ENCODE data around the gene ENTREP3.

Gene ENTREP3

GRCh38 chr1:155279268-155279667, 24.0 kb upstream of the ENTREP3 start:
- DNase-seq (ENCODE audit: low spot score) (no peak), FAIRE-seq (no peak)

DNA sequence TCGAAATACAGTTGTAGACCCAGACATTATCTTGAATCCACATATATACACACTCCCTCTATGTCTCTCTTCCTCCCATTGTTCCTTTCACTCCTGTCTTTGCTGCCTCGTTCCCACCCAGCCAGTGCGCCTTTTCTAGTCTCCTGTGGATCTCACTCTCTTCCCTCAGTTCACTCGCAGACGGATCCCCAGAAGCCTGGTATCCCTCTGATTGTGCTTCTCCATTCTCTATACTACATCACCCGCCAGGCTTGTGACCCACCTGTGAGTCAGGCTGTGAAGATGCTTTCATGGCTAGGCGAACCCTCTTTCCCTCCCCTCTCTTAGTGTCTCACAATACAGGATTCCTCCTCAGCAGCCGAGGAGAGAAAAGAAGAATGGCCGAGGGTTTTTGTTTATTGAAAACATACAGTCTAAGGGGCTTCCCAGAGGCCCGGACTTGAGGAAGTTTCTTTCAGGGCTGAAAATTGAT, 23.4 kb upstream of the ENTREP3 start:
- DNase-seq (ENCODE audit: low spot score) = no peak
- FAIRE-seq = no peak

DNA sequence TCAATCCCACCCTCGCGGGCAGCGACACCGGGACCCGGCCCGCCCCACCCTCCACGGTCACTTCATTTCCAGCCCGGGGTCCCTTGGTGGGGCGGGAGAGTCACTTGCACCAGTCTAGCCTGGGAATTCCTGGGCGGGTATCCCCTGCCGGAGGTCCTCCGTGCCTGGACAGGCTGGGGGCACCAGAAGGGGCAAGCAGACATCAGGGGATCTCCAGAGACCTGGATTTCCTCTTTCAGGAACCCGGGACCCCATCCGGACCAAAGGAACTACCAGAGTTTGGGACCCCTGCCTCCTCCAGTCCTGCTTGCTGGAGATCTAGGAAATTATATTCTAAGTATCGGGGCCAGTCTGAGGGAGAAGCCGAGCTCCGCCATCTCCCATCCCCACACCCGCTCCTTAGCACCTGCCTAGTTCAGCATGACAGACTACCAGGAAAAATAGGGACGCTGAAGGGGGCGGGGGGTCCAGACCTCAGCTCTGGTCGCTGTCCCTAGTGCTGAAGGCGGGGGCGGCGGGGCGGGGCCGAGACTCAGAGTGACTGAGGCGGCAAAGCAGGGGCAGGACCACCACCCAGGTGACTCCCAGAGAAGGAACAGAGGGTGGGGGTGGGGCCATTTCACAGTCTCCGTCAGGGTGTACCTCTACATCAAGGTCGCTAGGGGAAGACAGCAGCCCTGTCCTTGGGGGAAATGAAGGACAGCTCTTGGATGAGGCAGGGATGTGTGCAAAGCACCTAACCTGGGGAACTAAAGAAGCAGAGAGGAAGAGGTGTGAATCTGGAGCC, 22.8 kb upstream of the ENTREP3 start:
- no peak for FAIRE-seq
- peak; percentile 69 for DNase-seq (ENCODE audit: low spot score)

GRCh38 chr1:155277070-155277901, 22.0 kb upstream of the ENTREP3 start, which contains the start of gene HCN3:
Gene HCN3, plus strand, starts transcription at chr1:155277463. Its CDS starts 128 bp downstream, at chr1:155277591.
- FAIRE-seq = no peak

GRCh38 chr1:155273343-155274245, 18.3 kb upstream of the ENTREP3 start, which contains the start of gene CLK2:
Gene CLK2, minus strand, starts transcription at chr1:155273504. Its CDS starts 2,527 bp downstream, at chr1:155270977.
- peak; percentile 23 for FAIRE-seq
- peak; percentile 95 for DNase-seq (ENCODE audit: low spot score)

More at GRCh38 chr1:155277070-155277901, 22.0 kb upstream of the ENTREP3 start, which contains the start of gene HCN3:
- DNase-seq (ENCODE audit: low spot score) = peak; percentile 98

- FAIRE-seq (no peak), DNase-seq (ENCODE audit: low spot score) (peak; percentile 54)
Measured at GRCh38 chr1:155272466-155273342, 17.4 kb upstream of the ENTREP3 start.

- DNase-seq (ENCODE audit: low spot score) = no peak
- FAIRE-seq = no peak
Measured at GRCh38 chr1:155269381-155269780, 14.1 kb upstream of the ENTREP3 start.

DNA sequence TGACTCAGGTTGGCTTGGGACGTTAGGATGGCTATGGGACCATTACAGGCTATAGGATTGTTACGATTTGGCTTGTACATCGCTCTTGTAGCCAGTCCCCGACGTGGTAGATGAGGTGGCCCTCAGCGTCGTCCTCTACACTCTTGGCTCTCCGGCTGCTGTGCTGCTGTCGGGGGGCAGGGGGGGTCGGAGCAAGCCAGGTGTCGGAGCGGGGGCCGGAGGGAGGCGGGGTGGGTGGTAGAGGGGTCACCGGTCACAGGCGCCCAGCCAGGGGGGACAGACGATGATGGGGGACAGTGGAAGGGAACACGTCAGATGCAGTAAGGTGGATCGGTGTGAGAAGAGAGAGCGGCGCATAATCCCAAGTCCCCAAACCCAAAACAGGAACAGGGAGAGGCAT, 13.3 kb upstream of the ENTREP3 start:
- DNase-seq (ENCODE audit: low spot score) (no peak), FAIRE-seq (no peak)

DNA sequence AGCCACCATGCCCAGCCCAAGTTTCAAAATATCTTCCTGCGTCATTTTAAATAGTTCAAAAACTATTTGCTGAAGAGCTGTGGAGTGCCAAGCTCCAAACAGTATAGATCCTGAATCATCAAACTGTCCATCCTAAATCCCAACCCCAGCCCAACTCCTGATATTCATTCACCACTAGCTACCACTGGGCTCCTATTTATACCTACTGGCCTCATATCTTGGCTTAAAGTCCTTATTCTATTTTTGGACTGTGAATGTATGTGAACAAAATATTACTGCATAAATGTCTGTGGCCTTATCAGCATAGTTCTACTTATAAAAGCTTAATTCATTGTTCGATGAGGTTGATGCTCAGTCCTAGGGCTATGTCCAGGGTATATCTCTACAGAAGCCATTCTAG, 12.1 kb upstream of the ENTREP3 start:
- no peak for FAIRE-seq
- DNase-seq (ENCODE audit: low spot score) = no peak

DNA sequence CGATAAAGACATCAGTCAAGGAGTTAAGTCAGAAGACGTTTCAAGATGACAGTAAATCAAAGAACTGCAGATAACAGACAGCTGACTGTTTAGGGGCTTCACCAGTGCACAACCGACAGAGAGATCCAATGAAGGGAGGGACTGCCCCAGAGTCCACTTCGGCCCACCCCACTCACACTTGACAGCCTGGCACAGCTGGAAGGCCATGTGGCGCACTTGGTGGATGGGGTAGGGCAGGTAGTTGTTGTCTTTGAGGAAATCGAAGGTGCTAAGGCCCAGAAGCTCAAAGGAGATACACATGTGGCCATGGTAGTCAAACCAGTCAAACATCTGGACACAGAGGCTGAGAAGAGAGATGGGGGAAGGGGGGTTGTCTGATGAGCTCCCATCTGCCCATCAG, 11.3 kb upstream of the ENTREP3 start:
- DNase-seq (ENCODE audit: low spot score) = no peak
- no peak for FAIRE-seq

GRCh38 chr1:155263067-155263466, 7.8 kb upstream of the ENTREP3 start:
- no peak for DNase-seq (ENCODE audit: low spot score)
- FAIRE-seq = no peak

DNA sequence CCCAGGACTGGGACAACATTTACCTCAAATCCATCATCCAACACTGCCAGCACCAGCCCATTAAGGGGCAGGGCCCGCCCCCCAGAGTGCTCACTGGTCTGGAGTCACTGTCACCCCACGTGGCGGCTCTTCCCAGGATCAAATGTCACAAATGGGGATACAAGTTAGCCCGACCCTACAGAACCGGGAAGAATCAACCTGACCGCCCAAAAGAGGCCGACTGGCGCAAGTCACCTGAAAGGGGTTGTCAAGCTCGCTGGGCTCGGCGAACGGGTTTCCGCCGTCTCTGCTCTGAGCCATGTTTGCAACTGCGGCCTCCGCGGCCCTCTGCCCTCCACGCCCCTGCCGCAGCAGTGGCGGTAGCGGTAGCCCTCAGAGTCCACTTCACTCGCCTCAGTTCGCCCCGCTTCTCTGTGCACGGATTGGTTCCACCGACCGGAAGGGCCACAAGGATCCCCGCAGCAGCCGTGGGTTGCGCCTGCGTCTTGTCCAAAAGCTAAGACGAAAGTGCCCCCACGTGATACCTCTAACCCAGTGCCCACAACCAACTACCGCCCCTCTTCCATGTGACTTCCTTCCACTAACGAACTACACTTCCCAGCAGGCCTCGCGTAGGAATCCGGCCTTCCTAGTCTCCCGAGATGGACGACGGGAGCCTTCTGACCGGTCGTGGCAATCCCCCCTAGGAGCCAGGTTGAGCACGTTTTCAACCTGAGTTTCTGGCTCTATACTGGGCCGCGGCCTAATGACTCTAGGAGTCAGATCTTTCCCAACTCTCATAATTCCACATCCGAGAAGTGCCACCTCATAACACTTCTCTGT, 6.8 kb upstream of the ENTREP3 start, which contains the start of gene SCAMP3:
TSS of gene SCAMP3 (minus strand) at position 509 of the 822 bp plus-strand sequence. CDS start at position 300, 209 bp downstream.
- DNase-seq (ENCODE audit: low spot score) = peak; percentile 96
- FAIRE-seq = no peak

GRCh38 chr1:155261493-155261851, 6.2 kb upstream of the ENTREP3 start:
- FAIRE-seq (no peak), DNase-seq (ENCODE audit: low spot score) (no peak)

- DNase-seq (ENCODE audit: low spot score) (no peak), FAIRE-seq (no peak)
Measured at GRCh38 chr1:155260276-155260675, 5.0 kb upstream of the ENTREP3 start.

GRCh38 chr1:155256058-155256852, 972 bp upstream of the ENTREP3 start:
- DNase-seq (ENCODE audit: low spot score) = no peak
- no peak for FAIRE-seq

DNA sequence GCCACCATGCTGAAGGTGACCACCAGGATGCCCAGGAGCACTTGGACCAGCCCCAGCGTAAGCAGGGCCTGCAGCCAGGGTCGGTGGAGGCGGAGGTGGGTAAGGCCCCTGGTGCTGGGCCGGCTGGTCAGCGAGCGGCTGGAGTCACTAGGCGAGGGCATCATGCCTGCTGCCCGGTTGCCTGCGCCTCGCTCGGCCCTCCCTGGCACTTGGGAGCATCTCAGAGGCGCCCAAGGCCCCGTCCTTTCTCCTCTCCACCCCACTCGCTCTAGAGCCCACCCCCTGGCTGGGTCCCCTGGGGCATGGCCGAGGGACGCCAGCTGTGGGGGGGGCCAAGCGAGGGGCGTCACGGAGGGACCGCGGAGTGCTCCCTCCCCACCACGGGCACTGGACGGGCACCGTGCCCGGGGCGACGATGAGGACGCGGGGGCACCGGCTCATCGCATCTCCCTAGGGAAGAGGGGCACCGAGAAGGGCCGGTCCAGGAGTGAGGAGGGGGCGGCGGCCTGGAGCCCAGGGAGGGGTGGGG, 505 bp downstream of the ENTREP3 start:
- DNase-seq (ENCODE audit: low spot score) (no peak), FAIRE-seq (no peak)

DNA sequence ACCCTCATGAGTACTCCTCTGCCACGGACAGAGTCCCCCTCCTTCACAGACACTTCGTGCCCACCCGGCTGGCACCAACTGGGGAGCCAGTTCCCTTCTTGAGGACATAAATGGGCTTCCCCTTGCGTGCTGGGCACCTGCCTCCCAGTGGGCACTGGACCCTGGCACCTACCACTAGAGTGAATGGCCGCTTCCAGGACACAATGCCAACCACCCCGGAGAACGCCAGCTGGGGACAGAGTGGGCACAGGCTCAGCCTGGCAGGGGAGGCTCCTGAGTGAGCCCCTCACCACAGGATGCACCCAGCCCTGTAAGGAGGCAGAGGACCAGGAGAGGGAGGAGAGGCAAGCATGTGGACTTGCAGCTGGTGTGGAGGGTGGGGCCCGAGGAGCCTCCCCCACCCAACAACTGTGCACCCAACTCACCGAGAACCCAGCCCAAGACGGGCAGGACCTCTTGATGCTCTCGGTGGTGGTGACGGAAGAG, 1.0 kb downstream of the ENTREP3 start:
- DNase-seq (ENCODE audit: low spot score) (no peak), FAIRE-seq (no peak)

GRCh38 chr1:155253797-155254196, 1.5 kb downstream of the ENTREP3 start:
- DNase-seq (ENCODE audit: low spot score) = no peak
- no peak for FAIRE-seq
